H1 (cell line): ENCODE measurements around the gene PHF3. TPM values are rescaled to one million over a fixed set of nuclear protein-coding genes. Genes with fewer than 3 reads are reported as not detected.
"Not testable (repeated sequence)": the region's sequence is repeated elsewhere in the genome, so short reads cannot be mapped to it uniquely, and the experiment has no call there.

Source experiments
- CTCF ChIA-PET: fragments of 300-600 bp; sonication (Branson Sonifier 250); formaldehyde crosslinking; loops from one replicate; lab custom pipeline; 2021; ENCODE audit not compliant: partially characterized antibody; lab: Charles Lee
- POLR2A ChIA-PET: fragments of 300-600 bp; sonication (Branson Sonifier 250); formaldehyde crosslinking; loops from one replicate; lab custom pipeline; 2021; ENCODE audit warnings: inconsistent platforms; ENCODE audit not compliant: partially characterized antibody; lab: Charles Lee
- DNase-seq, 2 experiments: peaks; one replicate each; pipeline versions ENCODE4 v3.0.0 to v3.0.0-alpha.2; 2010 to 2022; ENCODE audit warnings: low spot score in 2 of 2, low read depth in 1 of 2, mixed read lengths in 1 of 2
- FAIRE-seq: peaks from 2 replicates; lab custom pipeline; 2011; peaks lifted over from hg19 to GRCh38; lab: Jason Lieb, UNC
- H2AFZ ChIP-seq: 2 replicates; pipeline ENCODE4 v1.8.1; 2012; ENCODE audit warnings: low read length, inconsistent platforms
- H2AK5ac ChIP-seq: 2 replicates; pipeline ENCODE4 v1.6.1; 2013; ENCODE audit warnings: low read depth, low read length
- H2BK120ac ChIP-seq: replicated peaks from 2 replicates; pipeline ENCODE3; 2013; ENCODE audit warnings: low read depth, low read length, inconsistent platforms
- H2BK12ac ChIP-seq: 2 replicates; pipeline ENCODE4 v1.6.1; 2013; ENCODE audit warnings: low read depth, low read length
- H2BK15ac ChIP-seq: 2 replicates; pipeline ENCODE4 v1.6.1; 2013; ENCODE audit warnings: low read length
- H2BK20ac ChIP-seq: 2 replicates; pipeline ENCODE4 v1.6.1; 2013; ENCODE audit warnings: low read length
- H2BK5ac ChIP-seq: 2 replicates; pipeline ENCODE4 v1.6.1; 2013; ENCODE audit warnings: low read depth, low read length
- H3K14ac ChIP-seq: 2 replicates; pipeline ENCODE4 v1.6.1; 2013; ENCODE audit warnings: inconsistent platforms; ENCODE audit not compliant: insufficient read length
- H3K18ac ChIP-seq: 2 replicates; pipeline ENCODE4 v1.6.1; 2013; ENCODE audit warnings: low read length; ENCODE audit errors: extremely low read depth
- H3K23ac ChIP-seq: 2 replicates; pipeline ENCODE4 v1.6.1; 2013; ENCODE audit warnings: inconsistent platforms; ENCODE audit not compliant: insufficient read length
- H3K23me2 ChIP-seq: 2 replicates; pipeline ENCODE4 v1.6.1; 2013; ENCODE audit warnings: low read depth, low read length
- H3K27ac ChIP-seq: 2 replicates; pipeline ENCODE4 v1.6.1; 2011; ENCODE audit warnings: low read depth, low read length, inconsistent platforms
- H3K27me3 ChIP-seq, 4 experiments: replicated peaks in 1 of 4; 1 replicate in 1 of 4; 2 replicates in 3 of 4; pipeline versions ENCODE4 v1.6.1 to v1.8.1; 2011 to 2013; ENCODE audit warnings: low read length in 3 of 4, mild to moderate bottlenecking in 3 of 4, inconsistent platforms in 2 of 4, mixed read lengths in 2 of 4, moderate library complexity in 1 of 4; ENCODE audit not compliant: control insufficient read depth in 3 of 4, insufficient read depth in 3 of 4; ENCODE audit errors: extremely low read depth in 1 of 4
- H3K36me3 ChIP-seq, 4 experiments: 2 replicates each; pipeline versions ENCODE4 v1.6.1 to v1.8.1; 2011 to 2013; ENCODE audit warnings: mild to moderate bottlenecking in 4 of 4, low read length in 3 of 4, moderate library complexity in 2 of 4, control low read depth in 1 of 4, inconsistent platforms in 1 of 4; ENCODE audit not compliant: insufficient read depth in 4 of 4, control insufficient read depth in 2 of 4
- H3K4ac ChIP-seq: replicated peaks from 2 replicates; pipeline ENCODE3; 2013; ENCODE audit warnings: low read length, low read depth, mixed read lengths, inconsistent platforms; ENCODE audit not compliant: insufficient read length
- H3K4me1 ChIP-seq, 4 experiments: replicated peaks in 1 of 4; 1 replicate in 1 of 4; 2 replicates in 3 of 4; pipeline versions ENCODE4 v1.6.1 to v1.8.1; 2011 to 2013; ENCODE audit warnings: low read length in 3 of 4, inconsistent platforms in 2 of 4, mixed read lengths in 1 of 4; ENCODE audit not compliant: insufficient read depth in 4 of 4, control insufficient read depth in 3 of 4
- H3K4me2 ChIP-seq, 2 experiments: 2 replicates each; pipeline versions ENCODE4 v1.6.1 to v1.8.1; 2011 to 2013; ENCODE audit warnings: low read depth in 2 of 2, low read length in 2 of 2, control low read depth in 1 of 2, inconsistent platforms in 1 of 2, mild to moderate bottlenecking in 1 of 2; ENCODE audit not compliant: insufficient read depth in 1 of 2
- H3K4me3 ChIP-seq, 4 experiments: fragments of 200-600, 300-600 bp in 1 of 4; sonication (generic), shearing (Covaris generic), sonication (Bioruptor Twin) in 1 of 4; 2 replicates each; pipeline versions ENCODE4 v1.5.1 to v1.8.1; 2011 to 2016; ENCODE audit warnings: low read length in 4 of 4, low read depth in 3 of 4, control low read depth in 2 of 4, inconsistent platforms in 2 of 4, mild to moderate bottlenecking in 2 of 4, mixed read lengths in 1 of 4, moderate library complexity in 1 of 4; ENCODE audit not compliant: insufficient read depth in 2 of 4; ENCODE audit errors: extremely low read depth in 1 of 4
- H3K56ac ChIP-seq: replicated peaks from 2 replicates; pipeline ENCODE3; 2013; ENCODE audit warnings: low read depth, mild to moderate bottlenecking, mixed read lengths, low read length, inconsistent platforms; ENCODE audit not compliant: insufficient read length
- H3K79me1 ChIP-seq: 2 replicates; pipeline ENCODE4 v1.6.1; 2013; ENCODE audit warnings: low read depth, low read length, control low read depth
- H3K79me2 ChIP-seq, 2 experiments: 2 replicates each; pipeline versions ENCODE4 v1.6.1 to v1.8.1; 2012 to 2013; ENCODE audit warnings: low read length in 2 of 2, mild to moderate bottlenecking in 2 of 2, inconsistent platforms in 1 of 2; ENCODE audit not compliant: insufficient read depth in 2 of 2, control insufficient read depth in 1 of 2
- H3K9ac ChIP-seq, 4 experiments: replicated peaks in 1 of 4; 1 replicate in 1 of 4; 2 replicates in 3 of 4; pipeline versions ENCODE4 v1.6.1 to v1.8.1; 2011 to 2013; ENCODE audit warnings: low read depth in 3 of 4, low read length in 3 of 4, control low read depth in 2 of 4, mild to moderate bottlenecking in 2 of 4, moderate library complexity in 2 of 4, inconsistent platforms in 1 of 4; ENCODE audit errors: extremely low read depth in 1 of 4
- H3K9me3 ChIP-seq, 2 experiments: 2 replicates each; pipeline versions ENCODE4 v1.6.1 to v1.8.1; 2012 to 2013; ENCODE audit warnings: mild to moderate bottlenecking in 2 of 2, moderate library complexity in 2 of 2, control low read depth in 1 of 2, inconsistent platforms in 1 of 2, low read depth in 1 of 2, low read length in 1 of 2, mixed read lengths in 1 of 2; ENCODE audit not compliant: insufficient read depth in 2 of 2
- H4K20me1 ChIP-seq, 2 experiments: replicated peaks in 1 of 2; 2 replicates each; pipeline versions ENCODE3 to v1.8.1; 2011 to 2013; ENCODE audit warnings: inconsistent platforms in 2 of 2, low read length in 2 of 2, mild to moderate bottlenecking in 1 of 2; ENCODE audit not compliant: insufficient read depth in 2 of 2, control insufficient read depth in 1 of 2
- H4K5ac ChIP-seq: 2 replicates; pipeline ENCODE4 v1.6.1; 2013; ENCODE audit warnings: low read length, low read depth, mixed read lengths, inconsistent platforms; ENCODE audit not compliant: insufficient read length
- H4K8ac ChIP-seq: 2 replicates; pipeline ENCODE4 v1.8.0; 2013; ENCODE audit warnings: mild to moderate bottlenecking, moderate library complexity, low read length, inconsistent platforms; ENCODE audit not compliant: insufficient read depth; ENCODE audit errors: extremely low read depth
- H4K91ac ChIP-seq: replicated peaks from 2 replicates; pipeline ENCODE3; 2013; ENCODE audit warnings: low read length, mixed read lengths, inconsistent platforms; ENCODE audit not compliant: insufficient read length
- polyA plus RNA-seq, 7 experiments: library from polyadenylated mRNA; depleted of rRNA in 3 of 7; stranded (reverse) in 5 of 7; unstranded in 2 of 7; fragments of >200 nt in 5 of 7; fragments of 200-250 nt in 2 of 7; gene quantifications; 1 replicate in 5 of 7; 2 replicates in 1 of 7; 4 replicates in 1 of 7; pipeline versions ENCODE4 v1.2.1 to v1.2.3, GENCODE V29; 2011 to 2013; ENCODE audit warnings: missing spikeins in 2 of 7, mixed read lengths in 2 of 7
- total RNA-seq: library from RNA; stranded (reverse); fragmentation: NEBNext Ultra II Directional; extraction: Animal tissue kit (Norgen Biotek cat#: 25700); gene quantifications from 2 replicates; pipeline ENCODE4 v1.2.1, GENCODE V29; 2021

The PHF3 gene
- total and polyA plus RNA-seq, 2 of the 8 experiments (the other 6 are each of a cell fraction or from before 2014, with no cell fraction given) = 10.1 to 69.3 TPM

DNA sequence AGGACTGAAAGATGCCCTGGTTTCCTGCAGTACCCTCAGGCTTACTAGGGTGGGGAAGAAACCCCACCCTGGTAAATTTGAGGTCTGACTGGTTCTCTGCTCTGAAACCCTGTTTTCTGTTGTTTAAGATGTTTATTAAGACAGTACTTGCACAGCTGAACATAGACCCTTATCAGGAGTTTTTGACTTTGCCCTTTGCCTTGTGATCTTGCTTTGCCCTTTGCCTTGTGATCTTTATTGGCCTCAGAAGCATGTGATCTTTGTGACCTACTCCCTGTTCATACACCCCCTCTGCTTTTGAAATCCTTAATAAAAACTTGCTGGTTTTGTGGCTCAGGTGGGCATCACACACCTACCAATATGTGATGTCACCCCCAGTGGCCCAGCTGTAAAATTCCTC lies 121.7 kb downstream of the PHF3 start:
- POLR2A ChIA-PET, H3K36me3 ChIP-seq: not testable (repeated sequence)

More for the DNA sequence above, 121.7 kb downstream of the PHF3 start:
- H2BK5ac ChIP-seq, DNase-seq, H4K91ac ChIP-seq, H4K20me1 ChIP-seq, H3K56ac ChIP-seq, H2BK20ac ChIP-seq, H4K8ac ChIP-seq, H3K23ac ChIP-seq, CTCF ChIA-PET, H3K23me2 ChIP-seq, H3K79me1 ChIP-seq, H3K9me3 ChIP-seq, H3K14ac ChIP-seq, H2BK120ac ChIP-seq, H3K27me3 ChIP-seq, H2BK15ac ChIP-seq, H3K4ac ChIP-seq, H3K4me1 ChIP-seq, H3K4me3 ChIP-seq, H3K18ac ChIP-seq, H3K4me2 ChIP-seq, H3K27ac ChIP-seq, H3K79me2 ChIP-seq, FAIRE-seq, H2AK5ac ChIP-seq, H4K5ac ChIP-seq, H2BK12ac ChIP-seq, H2AFZ ChIP-seq, H3K9ac ChIP-seq: not testable (repeated sequence)
